Activated T-helper 2 cell treated with anti-CD3 and anti-CD28 coated beads, Interferon-gamma antibody, Interleukin-2, Interleukin-4, amounts not matched to agents 10 μg/mL and 5 μg/mL and 100 μg/mL, durations not matched to agents 14 hours and 24 hours and 36 hours (primary cell): ENCODE measurements around the gene CD47. TPM values are rescaled to one million over a fixed set of nuclear protein-coding genes. Genes with fewer than 3 reads are reported as not detected.
A peak's percentile ranks its signal among the peaks of the same experiment; 100 is the strongest.

Experiments
- DNase-seq: peaks from one replicate; pipeline ENCODE4 v3.0.0; 2021; ENCODE audit warnings: low spot score
- H3K27ac Mint-ChIP-seq: one replicate; pipeline ENCODE4 v1.8.0; 2021; ENCODE audit warnings: mixed read lengths
- H3K27me3 Mint-ChIP-seq: one replicate; pipeline ENCODE4 v1.8.0; 2021; ENCODE audit warnings: low read depth, mixed read lengths
- H3K36me3 Mint-ChIP-seq: one replicate; pipeline ENCODE4 v1.8.0; 2021; ENCODE audit warnings: low read depth, mixed read lengths
- H3K4me1 Mint-ChIP-seq: one replicate; pipeline ENCODE4 v1.8.0; 2021; ENCODE audit warnings: low read depth, mixed read lengths
- H3K4me3 Mint-ChIP-seq: one replicate; pipeline ENCODE4 v1.8.0; 2021; ENCODE audit warnings: low read depth, mild to moderate bottlenecking, moderate library complexity, mixed read lengths
- H3K9me3 Mint-ChIP-seq: one replicate; pipeline ENCODE4 v1.8.0; 2021; ENCODE audit warnings: mixed read lengths
- intact Hi-C: fragments of 100-400 bp; cut with micrococcal nuclease; formaldehyde crosslinking; loops from one replicate; pipeline ENCODE4 v1.15.1; 2023
- total RNA-seq: library from RNA; stranded (reverse); gene quantifications from 2 replicates; pipeline ENCODE4 v1.2.3, GENCODE V29; 2022

CD47 gene
- total RNA-seq, 1 donor from 2014 or later = 146 TPM

DNA sequence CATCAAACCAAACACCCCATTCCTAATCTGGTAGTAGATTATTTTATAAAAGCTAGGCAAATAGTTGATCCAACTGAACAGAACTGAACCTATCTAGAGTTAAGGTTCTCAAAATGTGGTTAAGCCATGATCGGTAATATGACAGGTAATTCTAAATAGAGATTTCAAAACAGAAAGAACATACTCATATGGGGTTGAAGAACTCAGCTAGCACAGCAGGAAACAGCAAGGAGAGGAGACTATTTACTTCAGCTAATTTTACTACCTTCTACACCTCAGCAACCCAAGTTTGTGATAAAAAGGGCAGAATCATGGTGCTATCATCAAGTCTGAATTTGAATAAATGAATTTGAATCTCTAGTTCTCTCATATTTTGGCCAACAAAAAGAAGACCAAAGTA, 11.8 kb downstream of the CD47 start:
- H3K36me3 Mint-ChIP-seq = peaks cover 56% of the 10 kb centered on the region
- no peak overlapping the region for H3K4me3 Mint-ChIP-seq
- H3K4me1 Mint-ChIP-seq = peaks cover 61% of the 10 kb centered on the region
- H3K27me3 Mint-ChIP-seq = no peaks in the 10 kb centered on the region
- no peaks in the 10 kb centered on the region for H3K9me3 Mint-ChIP-seq
- DNase-seq = no peak
- no peak overlapping the region for H3K27ac Mint-ChIP-seq
- intact Hi-C loops = no loop called here

DNA sequence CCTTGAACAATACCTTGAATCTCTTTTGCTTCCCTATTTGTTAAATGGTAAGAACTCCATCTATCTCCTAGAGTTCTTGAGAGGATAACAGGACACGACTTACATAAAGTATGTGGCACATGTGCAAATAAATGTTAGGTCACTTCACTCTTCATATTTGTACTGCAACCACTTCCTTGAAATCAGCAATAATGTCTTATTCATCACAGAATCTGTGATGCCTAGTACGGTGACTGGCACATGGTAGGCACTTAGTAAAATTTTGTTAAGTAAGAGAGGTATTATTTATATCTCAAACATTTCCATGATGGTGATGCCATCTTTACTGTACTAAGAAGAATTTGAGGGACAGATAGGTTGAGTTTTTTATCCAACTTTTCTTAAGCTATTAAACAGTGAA, 14.3 kb downstream of the CD47 start:
- intact Hi-C loops = no loop called here
- Mint-ChIP-seq H3K4me1 (peaks cover 65% of the 10 kb centered on the region), H3K36me3 (peaks cover 76% of the 10 kb centered on the region), H3K9me3 (no peaks in the 10 kb centered on the region), H3K27ac (no peak overlapping the region), H3K27me3 (no peaks in the 10 kb centered on the region), H3K4me3 (no peak overlapping the region)
- no peak for DNase-seq

DNA sequence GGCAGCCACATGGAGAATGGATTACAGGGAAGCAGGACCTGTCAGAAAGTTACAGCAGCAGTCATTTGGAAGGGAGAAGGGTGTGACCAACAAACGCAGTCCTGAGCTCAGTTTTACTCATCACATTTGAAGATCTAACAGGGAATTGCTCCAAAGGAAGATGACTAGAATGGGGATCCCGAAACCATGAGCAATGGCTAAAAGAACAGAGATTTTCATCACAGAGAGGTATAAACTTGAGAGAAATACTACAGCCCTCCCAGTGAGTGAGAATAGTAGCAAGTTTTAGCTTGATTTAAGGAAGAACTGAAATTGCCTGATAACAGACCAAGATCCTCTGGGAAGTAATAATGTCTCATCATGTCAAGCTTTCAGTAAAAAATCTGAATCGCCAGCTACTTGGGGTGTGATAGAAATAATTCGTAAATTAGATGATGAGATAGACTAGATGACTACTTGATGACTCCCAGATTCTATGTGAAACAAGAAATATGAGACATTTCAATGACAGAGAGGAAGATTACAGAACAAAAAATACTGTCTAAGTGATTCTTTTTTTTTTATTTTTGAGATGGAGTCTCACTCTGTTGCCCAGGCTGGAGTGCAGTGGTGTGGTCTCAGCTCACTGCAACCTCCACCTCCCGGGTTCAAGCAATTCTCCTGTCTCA, 16.9 kb downstream of the CD47 start:
- Mint-ChIP-seq H3K4me1 (peaks cover 60% of the 10 kb centered on the region), H3K9me3 (no peaks in the 10 kb centered on the region), H3K27ac (peak overlapping the region; percentile 39), H3K27me3 (no peaks in the 10 kb centered on the region), H3K4me3 (no peak overlapping the region), H3K36me3 (peaks cover 76% of the 10 kb centered on the region)
- DNase-seq = no peak
- intact Hi-C loops = no loop called here

DNA sequence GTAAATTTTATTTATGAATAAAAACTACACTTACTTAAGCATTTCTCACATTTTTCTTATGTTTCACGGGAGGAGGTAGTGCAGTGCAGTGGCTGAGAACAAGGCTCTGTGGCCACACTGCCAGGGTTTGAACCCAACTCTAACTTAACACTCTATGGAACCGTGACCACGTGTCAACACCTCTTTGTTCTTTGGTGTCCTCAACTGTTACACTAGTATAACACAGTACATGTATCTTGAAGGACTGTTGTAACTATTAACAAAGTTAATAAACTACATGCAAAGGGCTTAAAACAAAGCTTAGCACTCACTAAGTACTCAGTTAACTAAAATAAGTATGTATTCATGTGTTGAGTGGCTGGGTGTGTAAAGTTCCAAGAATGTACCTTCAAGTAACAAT, 19.5 kb downstream of the CD47 start:
- Mint-ChIP-seq H3K9me3 (no peaks in the 10 kb centered on the region), H3K4me3 (no peak overlapping the region), H3K27ac (no peak overlapping the region), H3K36me3 (peaks cover 75% of the 10 kb centered on the region), H3K4me1 (peaks cover 59% of the 10 kb centered on the region), H3K27me3 (no peaks in the 10 kb centered on the region)
- no peak for DNase-seq
- intact Hi-C loops = no loop called here

DNA sequence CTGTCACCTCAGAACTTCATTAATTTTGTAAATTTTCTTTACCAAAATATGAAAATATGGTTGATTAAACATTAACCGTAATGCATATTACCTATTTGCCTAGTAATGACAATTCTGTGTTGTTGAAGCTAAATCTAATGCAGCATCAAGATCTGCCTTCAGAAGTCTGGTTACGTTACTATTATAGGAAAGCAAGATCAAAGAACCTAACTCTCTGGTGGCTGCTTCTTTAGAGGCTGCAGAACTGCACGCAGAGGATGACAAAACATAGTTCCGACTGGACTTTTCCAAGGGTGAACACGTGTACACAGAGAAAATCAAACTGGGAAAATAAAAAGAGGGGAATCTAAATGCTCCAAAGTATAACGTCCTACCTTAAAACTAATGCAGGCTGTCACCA, 20.5 kb downstream of the CD47 start:
- peaks cover 76% of the 10 kb centered on the region for H3K36me3 Mint-ChIP-seq
- intact Hi-C loops = no loop called here

DNA sequence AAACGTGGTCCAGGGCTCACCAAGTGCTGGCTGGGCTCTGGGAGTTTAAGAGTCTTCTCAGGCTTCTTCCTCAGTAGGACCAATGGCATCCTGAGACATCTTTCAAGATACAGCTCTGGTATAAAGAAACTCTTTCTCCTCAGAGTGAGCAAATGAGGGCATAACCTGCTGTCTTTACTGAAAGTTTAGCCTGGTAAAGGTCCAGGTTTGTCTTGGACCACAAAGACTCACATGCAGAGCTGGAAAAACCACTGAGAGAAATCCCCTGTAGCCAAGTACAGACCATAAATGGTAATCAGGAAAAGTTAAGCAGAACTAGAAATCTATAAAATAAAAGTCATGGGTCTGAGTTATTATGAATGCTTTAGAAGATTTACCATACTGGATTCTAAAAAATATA, 23.1 kb downstream of the CD47 start:
- Mint-ChIP-seq H3K4me1 (peaks cover 49% of the 10 kb centered on the region), H3K36me3 (peaks cover 74% of the 10 kb centered on the region), H3K27me3 (no peaks in the 10 kb centered on the region), H3K27ac (peak overlapping the region; percentile 12), H3K4me3 (no peak overlapping the region), H3K9me3 (no peaks in the 10 kb centered on the region)
- intact Hi-C loops = no loop called here
- DNase-seq = no peak

More for the DNA sequence above, 20.5 kb downstream of the CD47 start:
- no peak for DNase-seq
- Mint-ChIP-seq H3K9me3 (no peaks in the 10 kb centered on the region), H3K27me3 (no peaks in the 10 kb centered on the region), H3K4me3 (no peak overlapping the region), H3K27ac (no peak overlapping the region), H3K4me1 (peaks cover 56% of the 10 kb centered on the region)

DNA sequence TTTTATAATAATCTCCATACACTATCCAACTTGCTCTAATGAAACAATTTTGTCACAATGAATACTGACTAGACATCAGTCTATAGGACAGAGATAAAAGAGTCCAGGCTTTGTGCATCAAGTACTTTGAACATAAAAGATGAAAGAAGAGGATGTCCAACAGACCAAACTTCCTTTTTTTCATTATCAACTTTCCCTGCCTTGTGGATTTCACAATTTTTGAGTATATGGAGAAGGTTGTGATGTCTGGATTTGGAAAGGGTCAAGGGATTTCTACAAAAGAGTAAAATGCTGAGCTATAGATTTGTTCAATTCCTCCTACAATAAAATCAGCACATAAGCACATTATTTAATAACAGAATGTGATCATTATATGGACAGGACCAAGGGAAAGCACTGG, 25.7 kb downstream of the CD47 start:
- Mint-ChIP-seq H3K27ac (no peak overlapping the region), H3K36me3 (peaks cover 75% of the 10 kb centered on the region), H3K9me3 (no peaks in the 10 kb centered on the region), H3K4me3 (no peak overlapping the region), H3K4me1 (peaks cover 43% of the 10 kb centered on the region), H3K27me3 (no peaks in the 10 kb centered on the region)
- intact Hi-C loops = loop anchor here (2.0 kb wide), 1 partner anchor 24 kb away; no protein-coding TSS in a partner anchor
- no peak for DNase-seq

DNA sequence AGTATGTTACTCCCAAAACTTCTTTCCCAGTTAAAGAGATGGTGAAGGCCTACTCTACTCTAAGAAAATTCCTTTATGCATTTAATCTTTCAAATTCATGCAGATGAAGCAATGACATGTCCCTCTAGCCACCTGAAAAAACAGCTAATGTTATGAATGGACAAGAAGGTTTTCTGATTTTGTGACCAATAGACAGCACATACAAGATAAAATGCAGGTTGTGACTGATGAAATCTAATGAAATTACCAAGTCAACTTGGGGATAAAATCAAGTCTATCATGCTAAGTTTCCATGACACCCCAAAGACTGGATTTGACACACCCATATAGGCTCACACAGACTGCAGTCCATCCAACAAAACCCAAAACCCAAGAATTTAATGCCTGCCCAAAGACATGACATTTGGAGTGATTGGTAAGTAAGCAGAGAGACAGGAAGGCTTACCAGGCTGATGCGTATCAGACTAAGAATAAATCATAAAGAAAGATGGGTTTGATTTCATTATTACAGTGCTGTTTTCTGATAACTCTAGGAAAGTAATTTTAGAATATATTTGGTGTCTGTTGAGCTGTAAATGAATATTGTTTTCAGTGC, 26.4 kb downstream of the CD47 start:
- DNase-seq = no peak
- no peaks in the 10 kb centered on the region for H3K27me3 Mint-ChIP-seq
- peaks cover 75% of the 10 kb centered on the region for H3K36me3 Mint-ChIP-seq
- H3K9me3 Mint-ChIP-seq = no peaks in the 10 kb centered on the region
- intact Hi-C loops = loop anchor here (2.0 kb wide), 1 partner anchor 24 kb away; no protein-coding TSS in a partner anchor
- H3K4me1 Mint-ChIP-seq = peaks cover 39% of the 10 kb centered on the region
- peak overlapping the region; percentile 2 for H3K27ac Mint-ChIP-seq
- no peak overlapping the region for H3K4me3 Mint-ChIP-seq

DNA sequence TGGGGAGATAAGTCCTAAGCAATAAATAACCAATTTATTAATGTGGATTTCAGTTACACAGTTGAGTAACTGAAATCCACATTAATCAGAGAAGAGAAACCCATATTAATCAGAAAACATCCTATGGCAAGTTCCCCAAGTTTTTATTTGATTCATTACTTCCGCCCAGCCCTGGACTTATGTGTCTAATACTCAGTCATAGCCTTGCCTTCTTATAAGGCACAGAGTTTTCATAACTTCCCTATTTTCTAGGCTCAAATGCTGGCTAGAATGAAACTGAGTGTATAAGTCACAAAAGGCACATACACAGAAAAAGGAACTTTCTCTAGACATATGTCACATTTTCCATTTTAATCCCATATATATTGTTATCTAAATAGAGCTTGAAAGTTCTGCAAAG, 28.8 kb downstream of the CD47 start:
- Mint-ChIP-seq H3K27ac (no peak overlapping the region), H3K4me3 (no peak overlapping the region), H3K9me3 (no peaks in the 10 kb centered on the region), H3K36me3 (peaks cover 74% of the 10 kb centered on the region), H3K4me1 (peaks cover 26% of the 10 kb centered on the region), H3K27me3 (no peaks in the 10 kb centered on the region)
- DNase-seq = no peak
- intact Hi-C loops = no loop called here

DNA sequence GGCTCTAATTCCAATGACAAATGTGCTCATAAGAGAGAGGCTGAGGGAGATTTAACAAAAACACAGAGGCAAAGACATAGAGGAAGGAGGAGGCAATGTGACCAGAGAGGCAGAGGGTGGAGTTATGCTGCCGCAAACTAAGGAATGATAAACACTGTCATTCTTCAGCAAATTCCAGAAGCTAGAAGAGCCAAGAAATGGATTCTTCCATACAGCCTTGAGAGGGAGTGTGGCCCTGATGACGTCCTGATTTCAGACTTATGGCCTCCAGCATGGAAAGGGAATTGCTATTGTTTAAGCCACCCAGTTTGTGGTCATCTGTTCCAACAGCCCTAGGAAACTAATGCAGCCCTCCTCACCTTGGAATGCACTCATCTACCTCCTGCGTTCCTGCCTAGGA, 30.5 kb downstream of the CD47 start:
- Mint-ChIP-seq H3K36me3 (peaks cover 72% of the 10 kb centered on the region), H3K27ac (no peak overlapping the region), H3K9me3 (no peaks in the 10 kb centered on the region), H3K4me3 (no peak overlapping the region), H3K27me3 (no peaks in the 10 kb centered on the region), H3K4me1 (peaks cover 27% of the 10 kb centered on the region)
- no peak for DNase-seq
- intact Hi-C loops = no loop called here

DNA sequence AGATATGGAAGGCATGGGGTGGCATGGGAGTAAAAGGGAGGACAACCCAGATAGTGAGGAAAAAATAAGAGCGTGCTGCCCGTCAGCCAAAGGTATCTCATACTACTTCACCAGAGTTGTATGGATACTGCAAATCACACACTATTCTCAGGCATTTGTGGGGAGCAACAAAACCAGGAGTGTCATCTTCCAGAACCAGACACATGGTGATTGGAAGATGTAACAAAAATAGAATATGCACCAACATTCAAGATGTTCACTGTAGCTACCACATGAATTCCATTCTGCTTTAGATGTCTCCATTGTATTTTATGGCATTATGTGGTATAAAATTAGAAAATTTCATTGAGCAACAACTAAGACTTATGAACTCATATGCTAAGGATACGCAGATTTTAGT, 34.9 kb downstream of the CD47 start:
- intact Hi-C loops = no loop called here
- H3K27ac Mint-ChIP-seq = no peak overlapping the region

DNA sequence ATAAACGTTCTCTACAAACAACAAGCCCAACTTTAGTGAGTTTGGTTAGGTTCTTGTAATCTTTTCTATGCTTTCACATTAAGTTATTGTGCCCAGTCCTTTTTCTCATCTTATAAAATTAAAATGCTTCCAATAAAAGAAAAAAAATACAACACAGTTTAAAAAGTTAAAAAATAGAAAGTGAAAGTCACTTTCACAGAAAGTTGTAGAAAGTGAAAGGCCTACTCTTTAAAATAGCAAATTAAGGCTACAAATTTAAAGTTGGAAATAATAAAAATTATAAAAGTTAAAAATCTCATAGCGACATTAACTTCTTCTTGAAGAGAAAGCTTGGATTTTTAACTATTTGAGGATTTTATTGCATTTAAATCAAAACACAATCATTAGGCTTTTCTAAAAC, 35.9 kb downstream of the CD47 start:
- Mint-ChIP-seq H3K4me1 (peaks cover 17% of the 10 kb centered on the region), H3K27ac (no peak overlapping the region), H3K9me3 (no peaks in the 10 kb centered on the region), H3K4me3 (no peak overlapping the region), H3K27me3 (no peaks in the 10 kb centered on the region), H3K36me3 (peaks cover 72% of the 10 kb centered on the region)
- no peak for DNase-seq
- intact Hi-C loops = no loop called here

More for the DNA sequence above, 34.9 kb downstream of the CD47 start:
- peaks cover 74% of the 10 kb centered on the region for H3K36me3 Mint-ChIP-seq
- H3K4me3 Mint-ChIP-seq = no peak overlapping the region
- no peaks in the 10 kb centered on the region for H3K9me3 Mint-ChIP-seq
- DNase-seq = no peak
- peaks cover 20% of the 10 kb centered on the region for H3K4me1 Mint-ChIP-seq
- no peaks in the 10 kb centered on the region for H3K27me3 Mint-ChIP-seq

DNA sequence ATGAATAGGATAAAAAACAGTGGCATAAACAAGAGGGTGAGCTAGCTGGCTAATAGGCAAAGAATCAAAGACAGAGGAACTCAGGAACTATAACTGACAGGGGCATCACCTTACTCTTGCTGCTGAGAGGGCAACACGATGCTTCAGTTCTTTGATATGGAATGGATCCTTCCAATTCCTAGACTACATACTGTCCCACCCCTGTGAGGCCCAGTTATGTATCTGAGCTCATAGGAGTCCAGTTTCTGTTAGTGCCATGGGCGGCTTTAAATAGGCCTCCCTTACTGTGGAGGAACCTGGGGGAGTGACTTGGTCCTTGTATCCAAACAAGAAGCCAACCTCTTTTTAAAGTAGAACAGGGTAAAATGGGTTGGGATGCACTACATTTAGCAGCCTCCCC, 37.3 kb downstream of the CD47 start:
- Mint-ChIP-seq H3K27me3 (no peaks in the 10 kb centered on the region), H3K4me3 (no peak overlapping the region), H3K4me1 (peaks cover 15% of the 10 kb centered on the region), H3K27ac (no peak overlapping the region), H3K36me3 (peaks cover 73% of the 10 kb centered on the region), H3K9me3 (no peaks in the 10 kb centered on the region)
- DNase-seq = no peak
- intact Hi-C loops = no loop called here
